Prostate gland (tissue), 2 donors: ENCODE results near the gene RBFOX2. TPM values are rescaled to one million over a fixed set of nuclear protein-coding genes. Genes with fewer than 3 reads are reported as not detected.

Experiments
- DNase-seq: peaks from one replicate; pipeline ENCODE4 v3.0.0-alpha.2; 2019; ENCODE audit warnings: low spot score
- H3K27ac ChIP-seq, 2 donors: fragments of 200-600 bp; sonication (generic); 2 replicates each; pipeline ENCODE4 v1.5.1; 2017 to 2019
- H3K27me3 ChIP-seq: fragments of 200-600 bp; sonication (generic); replicated peaks from 2 replicates; pipeline ENCODE4 v1.5.1; 2019; ENCODE audit not compliant: insufficient read depth
- H3K36me3 ChIP-seq, 2 donors: fragments of 200-600 bp; sonication (generic); 1 replicate in 1 of 2; 2 replicates in 1 of 2; pipeline versions ENCODE4 v1.5.1 to v1.8.1; 2017 to 2019
- H3K4me1 ChIP-seq: fragments of 200-600 bp; sonication (generic); replicated peaks from 2 replicates; pipeline ENCODE4 v1.5.1; 2019
- H3K4me3 ChIP-seq, 2 donors: fragments of 200-600 bp; sonication (generic); 2 replicates each; pipeline ENCODE4 v1.5.1; 2017 to 2019
- H3K9me3 ChIP-seq: fragments of 200-600 bp; sonication (generic); 2 replicates; pipeline ENCODE4 v1.5.1; 2017
- POLR2A ChIP-seq: fragments of 450-650 bp; IDR thresholded peaks from one replicate; pipeline ENCODE4 v1.6.1; 2016; ENCODE audit warnings: antibody characterized with exemption, mild to moderate bottlenecking
- POLR2AphosphoS5 ChIP-seq: sonication (generic); formaldehyde crosslinking; IDR thresholded peaks from one replicate; pipeline ENCODE4 v1.6.1; 2017; ENCODE audit warnings: antibody characterized with exemption
- WGBS: methylation state at CpG from one replicate; pipeline ENCODE4 v1.1.5; 2018; 5-methylcytosine and 5-hydroxymethylcytosine counted together
- intact Hi-C: fragments of 100-400 bp; cut with DNase I; formaldehyde crosslinking; loops from one replicate; pipeline ENCODE4 v1.14.2; 2022
- total RNA-seq, 2 donors: library from RNA; depleted of rRNA; stranded (reverse); fragments of >200 nt; gene quantifications; one replicate each; pipeline ENCODE4 v1.1.0, GENCODE V29; 2016
- TF ChIP-seq, protein P1 (sequence below), 4 experiments: fragments of 200-600 bp in 2 of 4; fragments of 450-650 bp in 2 of 4; sonication (generic) in 2 of 4; IDR thresholded peaks; 1 replicate in 3 of 4; 2 replicates in 1 of 4; pipeline ENCODE4 v1.5.1; 2016 to 2019; ENCODE audit warnings: antibody characterized with exemption in 4 of 4, mild to moderate bottlenecking in 2 of 4, moderate library complexity in 2 of 4

RBFOX2 gene
- total RNA-seq, 2 donors from 2014 or later, result 59.8 to 79.4 TPM

GRCh38 chr22:36015155-36015810 is 13.3 kb downstream of the RBFOX2 start:
- no peak for DNase-seq
- Histone ChIP-seq H3K4me3 (no peak overlapping the region), H3K4me1 (no peaks in the 10 kb centered on the region), H3K27me3 (no peaks in the 10 kb centered on the region), H3K36me3 (no peaks in the 10 kb centered on the region), H3K9me3 (no peaks in the 10 kb centered on the region), H3K27ac (no peak overlapping the region)
- intact Hi-C loops, result no loop called here
- WGBS, result 64% methylated on average over 4 of the region's 4 CpGs
- TF ChIP-seq POLR2A (no peak), POLR2AphosphoS5 (no peak)
- TF ChIP-seq, protein P1, sequence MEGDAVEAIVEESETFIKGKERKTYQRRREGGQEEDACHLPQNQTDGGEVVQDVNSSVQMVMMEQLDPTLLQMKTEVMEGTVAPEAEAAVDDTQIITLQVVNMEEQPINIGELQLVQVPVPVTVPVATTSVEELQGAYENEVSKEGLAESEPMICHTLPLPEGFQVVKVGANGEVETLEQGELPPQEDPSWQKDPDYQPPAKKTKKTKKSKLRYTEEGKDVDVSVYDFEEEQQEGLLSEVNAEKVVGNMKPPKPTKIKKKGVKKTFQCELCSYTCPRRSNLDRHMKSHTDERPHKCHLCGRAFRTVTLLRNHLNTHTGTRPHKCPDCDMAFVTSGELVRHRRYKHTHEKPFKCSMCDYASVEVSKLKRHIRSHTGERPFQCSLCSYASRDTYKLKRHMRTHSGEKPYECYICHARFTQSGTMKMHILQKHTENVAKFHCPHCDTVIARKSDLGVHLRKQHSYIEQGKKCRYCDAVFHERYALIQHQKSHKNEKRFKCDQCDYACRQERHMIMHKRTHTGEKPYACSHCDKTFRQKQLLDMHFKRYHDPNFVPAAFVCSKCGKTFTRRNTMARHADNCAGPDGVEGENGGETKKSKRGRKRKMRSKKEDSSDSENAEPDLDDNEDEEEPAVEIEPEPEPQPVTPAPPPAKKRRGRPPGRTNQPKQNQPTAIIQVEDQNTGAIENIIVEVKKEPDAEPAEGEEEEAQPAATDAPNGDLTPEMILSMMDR (IDR thresholded peaks at IDR 0.05), result no peak

DNA sequence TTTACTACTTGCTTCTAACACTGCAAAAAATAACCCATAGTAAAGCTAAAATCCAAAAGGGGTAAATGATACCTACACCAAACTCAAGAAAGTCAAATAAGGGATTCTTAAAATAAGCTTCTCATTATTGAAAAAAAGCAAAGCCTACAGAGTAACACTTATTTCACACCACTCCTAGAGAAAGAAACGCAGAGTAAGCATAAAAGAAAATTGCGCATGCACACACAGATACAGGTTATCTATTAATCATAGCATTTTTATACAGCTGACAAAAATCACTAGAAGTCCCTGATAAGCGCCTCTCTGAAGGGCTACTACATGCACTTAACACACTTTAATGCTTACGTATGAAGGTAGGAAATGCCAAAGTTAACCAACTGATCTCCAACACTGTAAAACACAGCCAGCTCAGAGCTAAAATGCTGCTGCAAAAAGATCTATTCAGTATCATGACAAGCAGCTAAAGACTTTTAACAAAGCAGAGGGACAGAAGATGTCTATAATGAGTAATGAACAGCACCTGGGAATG is 14.0 kb downstream of the RBFOX2 start:
- no peaks in the 10 kb centered on the region for H3K27me3 ChIP-seq
- no peak overlapping the region for H3K4me3 ChIP-seq
- no peak overlapping the region for H3K27ac ChIP-seq
- intact Hi-C loops, result no loop called here
- 73% methylated on average over 4 of the region's 4 CpGs for WGBS
- no peak for DNase-seq
- H3K9me3 ChIP-seq, result no peaks in the 10 kb centered on the region
- no peak for TF ChIP-seq POLR2AphosphoS5
- TF ChIP-seq POLR2A, result no peak
- TF ChIP-seq, protein P1 (IDR thresholded peaks at IDR 0.05), result no peak
- H3K4me1 ChIP-seq, result no peaks in the 10 kb centered on the region
- no peaks in the 10 kb centered on the region for H3K36me3 ChIP-seq

DNA sequence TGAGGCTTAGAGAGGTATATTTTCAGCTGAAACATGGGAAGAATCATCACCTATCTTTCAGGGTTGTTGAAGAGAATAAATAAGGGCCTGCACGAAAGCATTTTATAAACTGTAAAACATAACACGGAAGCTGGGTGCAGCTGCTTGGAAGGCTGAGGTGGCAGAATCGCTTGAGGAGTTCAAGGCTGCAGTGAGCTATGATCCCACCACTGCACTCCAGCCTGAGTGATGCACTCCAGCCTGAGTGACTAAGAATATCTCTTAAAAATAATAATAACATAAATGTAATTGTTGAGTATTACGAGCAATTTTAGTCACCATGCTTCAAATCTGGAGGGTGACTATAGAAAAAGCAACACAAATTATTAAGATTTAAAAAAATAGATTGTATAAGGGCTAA is 16.3 kb downstream of the RBFOX2 start:
- Histone ChIP-seq H3K27me3 (no peaks in the 10 kb centered on the region), H3K4me3 (no peak overlapping the region), H3K9me3 (no peaks in the 10 kb centered on the region), H3K27ac (no peak overlapping the region), H3K36me3 (no peaks in the 10 kb centered on the region), H3K4me1 (no peaks in the 10 kb centered on the region)
- TF ChIP-seq, protein P1 (IDR thresholded peaks at IDR 0.05), result no peak
- no peak for TF ChIP-seq POLR2AphosphoS5
- TF ChIP-seq POLR2A, result no peak
- intact Hi-C loops, result no loop called here
- 84% methylated on average over 4 of the region's 4 CpGs for WGBS
- no peak for DNase-seq

DNA sequence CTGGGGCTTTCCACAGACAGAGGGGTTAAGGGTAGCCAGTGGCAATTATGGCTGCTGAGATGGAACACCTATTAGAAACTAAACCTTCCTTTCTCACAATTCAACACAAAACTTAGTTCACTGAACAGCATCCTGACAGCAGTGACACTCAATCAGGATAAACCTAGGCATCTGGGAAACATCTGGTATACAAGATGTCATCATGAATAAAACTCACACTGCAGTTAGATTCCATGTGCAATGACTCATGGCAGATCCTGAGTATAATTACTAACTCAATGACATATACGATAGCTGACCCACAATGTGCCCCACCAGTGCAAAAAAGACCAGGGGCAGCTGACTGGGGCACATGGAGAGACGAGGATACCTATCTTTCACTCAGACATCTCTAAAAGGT is 17.7 kb downstream of the RBFOX2 start:
- Histone ChIP-seq H3K36me3 (no peaks in the 10 kb centered on the region), H3K4me1 (no peaks in the 10 kb centered on the region), H3K27me3 (no peaks in the 10 kb centered on the region), H3K9me3 (no peaks in the 10 kb centered on the region), H3K4me3 (no peak overlapping the region), H3K27ac (no peak overlapping the region)
- WGBS, result 84% methylated on average over 2 of the region's 2 CpGs
- intact Hi-C loops, result no loop called here
- DNase-seq, result no peak
- TF ChIP-seq, protein P1 (IDR thresholded peaks at IDR 0.05), result no peak
- TF ChIP-seq POLR2A (no peak), POLR2AphosphoS5 (no peak)

- no peak for TF ChIP-seq POLR2A
- no peak for TF ChIP-seq POLR2AphosphoS5
- TF ChIP-seq, protein P1 (IDR thresholded peaks at IDR 0.05), result no peak
- DNase-seq, result no peak
- intact Hi-C loops, result no loop called here
- no peaks in the 10 kb centered on the region for H3K36me3 ChIP-seq
- no peak overlapping the region for H3K27ac ChIP-seq
- H3K9me3 ChIP-seq, result no peaks in the 10 kb centered on the region
- H3K4me1 ChIP-seq, result no peaks in the 10 kb centered on the region
- H3K4me3 ChIP-seq, result no peak overlapping the region
- WGBS, result 49% methylated on average over 7 of the region's 10 CpGs
- no peaks in the 10 kb centered on the region for H3K27me3 ChIP-seq
Measured at GRCh38 chr22:36010090-36010489, 18.5 kb downstream of the RBFOX2 start.
